ENCODE results near the gene S1PR4.
"Not testable (repeated sequence)": the region's sequence is repeated elsewhere in the genome, so short reads cannot be mapped to it uniquely, and the experiment has no call there.

The S1PR4 gene

GRCh38 chr19:3179739-3180293 lies 1.2 kb downstream of the S1PR4 start:
- peak in 2 of 5 experiments; percentile 29 to 71 for DNase-seq

- DNase-seq = no peak
These were observed 5.4 kb downstream of the S1PR4 start for GRCh38 chr19:3183721-3184641.

DNA sequence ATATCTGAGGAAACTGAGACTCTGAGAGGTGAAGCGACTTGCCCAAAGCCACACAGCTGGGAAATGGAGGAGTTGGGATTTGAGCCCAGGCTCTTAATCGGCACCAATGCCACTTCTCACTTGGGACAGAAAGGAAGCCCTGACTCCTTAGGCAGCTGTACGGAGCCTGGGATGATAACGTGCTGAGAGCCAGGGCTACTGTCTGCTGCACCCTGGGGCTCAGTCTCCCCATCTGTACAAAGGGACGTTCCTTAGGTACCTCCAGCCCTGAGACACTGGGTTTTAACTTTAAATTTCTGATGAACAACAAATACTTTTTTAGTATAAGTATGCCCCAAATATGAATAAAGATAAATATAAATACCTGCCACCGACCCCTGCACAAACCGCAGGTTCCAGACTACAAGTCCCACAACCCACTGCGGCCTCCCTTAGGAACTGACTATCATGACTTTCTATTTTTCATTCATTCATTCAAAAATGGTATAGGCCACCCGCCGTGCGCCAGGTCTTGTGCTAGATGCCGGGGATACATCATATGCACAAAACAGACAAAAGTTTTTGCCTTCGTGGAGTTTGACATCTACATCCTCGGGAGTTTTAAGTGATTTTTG lies 6.4 kb downstream of the S1PR4 start:
- DNase-seq = peak in 3 of 5 experiments; percentile 35 to 67 (median 53)

DNA sequence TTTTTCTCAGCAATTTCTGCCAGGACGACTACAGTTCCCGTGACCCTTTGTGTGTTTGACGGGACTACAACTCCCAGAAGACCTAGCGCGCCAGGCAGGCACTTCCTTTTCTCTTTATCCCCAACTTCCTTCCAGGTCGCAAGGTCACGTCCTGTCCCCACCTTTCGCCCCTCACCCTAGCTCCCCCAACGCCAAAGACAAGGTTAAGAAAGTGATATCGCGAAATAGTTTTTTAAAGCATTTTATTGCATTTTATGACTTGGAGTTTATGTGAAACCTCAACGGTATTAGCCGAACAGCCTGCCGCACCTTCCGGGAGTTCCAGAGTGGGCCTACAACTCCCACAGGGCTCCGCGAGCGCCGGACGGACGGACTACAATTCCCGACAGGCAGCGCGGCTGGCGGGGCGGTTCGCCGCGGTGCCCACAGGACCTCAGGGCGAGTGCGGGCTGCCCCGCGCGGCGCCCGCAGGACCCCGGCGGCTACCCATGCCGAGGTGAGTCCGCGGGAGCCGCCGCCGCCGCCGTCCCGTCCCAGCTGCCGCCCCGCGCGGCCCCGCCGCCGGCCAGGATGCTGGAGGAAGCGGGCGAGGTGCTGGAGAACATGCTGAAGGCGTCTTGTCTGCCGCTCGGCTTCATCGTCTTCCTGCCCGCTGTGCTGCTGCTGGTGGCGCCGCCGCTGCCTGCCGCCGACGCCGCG lies 7.0 kb downstream of the S1PR4 start, which contains the start of gene NCLN:
Gene NCLN, plus strand, starts transcription at position 470 of the 699 bp plus-strand sequence. Its CDS starts 101 bp downstream, at position 571.
- DNase-seq = peak; percentile 86 to 96 (median 91)

GRCh38 chr19:3186160-3186688 lies 7.7 kb downstream of the S1PR4 start:
- peak in 1 of 5 experiments; percentile 36 for DNase-seq

- DNase-seq = no peak
These were observed 8.5 kb downstream of the S1PR4 start for GRCh38 chr19:3186891-3187661.

GRCh38 chr19:3187662-3188511 lies 9.3 kb downstream of the S1PR4 start:
- no peak for DNase-seq

GRCh38 chr19:3188627-3189596 lies 10.3 kb downstream of the S1PR4 start:
- DNase-seq = no peak

GRCh38 chr19:3189702-3190469 lies 11.3 kb downstream of the S1PR4 start:
- no peak for DNase-seq

- no peak for DNase-seq
These were observed 11.9 kb downstream of the S1PR4 start for GRCh38 chr19:3190470-3190770.

DNA sequence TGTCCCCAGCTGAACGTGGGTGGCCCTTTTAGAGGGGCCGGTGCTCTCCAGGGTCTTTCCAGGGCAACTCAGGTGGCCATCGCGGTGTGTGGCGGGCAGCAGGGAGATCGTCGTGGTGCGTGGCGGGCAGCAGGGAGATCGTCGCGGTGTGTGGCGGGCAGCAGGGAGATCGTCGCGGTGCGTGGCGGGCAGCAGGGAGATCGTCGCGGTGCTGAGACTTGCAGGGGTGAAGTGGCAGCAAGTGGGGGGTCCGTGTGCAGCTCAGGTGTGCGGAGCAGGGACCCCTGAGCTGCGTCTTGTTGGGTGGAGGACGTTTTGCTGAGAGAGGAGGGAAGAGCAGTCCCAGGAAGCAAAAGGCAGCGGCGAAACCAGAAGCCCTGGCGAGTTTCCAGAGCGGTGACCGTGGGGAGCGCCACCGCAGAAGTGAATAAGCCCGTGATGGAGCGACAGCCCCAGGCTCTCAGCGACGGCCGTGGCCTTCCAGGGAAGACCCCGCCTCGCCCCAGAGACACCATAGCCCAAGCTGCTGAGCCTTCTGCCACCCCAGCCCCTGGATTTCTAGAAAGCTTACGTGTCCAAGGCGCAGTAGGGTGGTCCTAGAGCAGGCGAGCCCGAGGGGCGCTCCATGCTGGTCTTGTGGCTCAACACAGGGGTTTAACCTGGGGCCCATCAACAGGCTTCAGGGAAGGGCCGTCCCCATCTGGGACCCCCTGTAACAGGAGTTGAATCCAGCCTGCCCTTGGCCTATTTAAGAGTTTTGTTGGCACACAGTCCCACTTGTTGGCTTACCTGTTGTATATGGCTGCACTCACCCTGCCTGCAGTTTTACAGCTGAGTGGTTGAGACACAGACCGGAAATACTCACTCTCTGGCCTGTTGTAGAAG lies 12.6 kb downstream of the S1PR4 start:
- no peak for DNase-seq

- DNase-seq = not testable (repeated sequence)
These were observed 13.2 kb downstream of the S1PR4 start for GRCh38 chr19:3191806-3192104.

- DNase-seq = no peak
These were observed 13.7 kb downstream of the S1PR4 start for GRCh38 chr19:3192228-3192635.

DNA sequence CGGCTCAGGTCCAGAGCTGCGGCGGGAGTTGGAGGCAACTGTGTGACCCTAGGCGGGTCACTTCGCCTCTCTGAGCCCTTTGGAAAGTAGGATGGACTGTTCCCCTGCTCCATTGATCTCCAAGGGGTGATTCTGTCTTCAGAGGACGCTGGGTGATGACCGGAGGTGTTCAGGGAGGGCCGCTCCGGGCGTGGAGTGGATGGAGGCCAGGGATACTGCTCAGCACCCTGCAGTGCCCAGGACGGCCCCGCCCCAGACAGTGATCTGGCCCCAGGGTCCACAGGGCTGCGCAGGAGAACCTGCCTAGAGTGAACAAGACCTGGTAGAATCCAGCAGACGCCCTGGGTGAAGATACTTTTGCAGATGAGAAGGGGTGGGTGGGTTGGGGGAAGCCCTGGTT lies 14.1 kb downstream of the S1PR4 start:
- DNase-seq = no peak

DNA sequence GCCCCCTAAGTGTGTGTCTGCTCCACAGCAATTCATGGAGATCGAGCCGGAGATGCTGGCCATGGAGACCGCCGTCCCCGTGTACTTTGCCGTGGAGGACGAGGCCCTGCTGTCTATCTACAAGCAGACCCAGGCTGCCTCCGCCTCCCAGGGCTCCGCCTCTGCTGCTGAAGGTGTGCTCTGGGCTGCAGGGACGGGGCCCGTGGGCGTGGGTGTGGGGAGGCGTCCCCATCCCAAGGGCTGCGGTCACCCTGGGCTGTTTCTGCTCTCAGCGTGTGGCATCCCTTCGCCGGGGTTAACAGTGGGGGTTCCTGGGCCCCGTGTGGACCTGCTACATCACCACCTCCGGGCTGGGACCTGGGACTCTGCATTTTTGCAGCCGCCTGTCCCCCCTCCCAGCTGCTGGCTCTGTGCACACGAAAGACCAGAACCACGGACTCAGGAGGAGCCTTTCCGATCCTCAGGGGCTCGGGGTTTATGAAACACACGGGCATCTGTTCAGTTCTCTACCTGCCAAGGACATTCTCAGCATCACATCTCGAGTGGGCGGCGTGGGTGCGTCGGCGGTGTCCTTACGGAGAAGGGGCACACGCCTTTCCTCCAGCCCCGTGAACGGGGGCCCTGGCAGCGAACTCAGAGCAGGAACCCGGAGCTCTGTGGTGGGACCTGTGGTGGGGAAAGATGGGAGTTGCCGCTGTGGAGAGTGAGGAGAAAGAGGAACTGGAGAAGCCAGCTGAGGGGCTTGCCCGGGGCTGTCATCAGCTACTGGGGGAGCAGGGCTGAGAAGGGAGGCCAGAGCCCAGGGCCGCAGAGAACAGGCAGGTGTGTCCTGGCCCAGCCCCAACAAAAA lies 14.9 kb downstream of the S1PR4 start:
- DNase-seq = no peak

- no peak for DNase-seq
These were observed 15.8 kb downstream of the S1PR4 start for GRCh38 chr19:3194106-3195087.
